ENCODE data around the gene ANKRD33B.
A peak's percentile ranks its signal among the peaks of the same experiment; 100 is the strongest.

GRCh38 chr5:10689391-10690081 is 125.7 kb downstream of the ANKRD33B start:
- TF ChIP-seq CTCF (IDR thresholded peaks at IDR 0.05 in 8 of 11, conservative IDR thresholded peaks at IDR 0.05 in 3 of 11) (peak in 5 of 11 experiments; percentile 17 to 29 (median 20)), POLR2A (IDR thresholded peaks at IDR 0.05) (no peak), POLR2AphosphoS5 (IDR thresholded peaks at IDR 0.05) (peak in 1 of 3 donors; percentile 15)
